NB4 (cell line): ENCODE data around the gene MRPS30.

Source experiments
- DNase-seq: peaks from one replicate; pipeline ENCODE4 v3.0.0; 2010; ENCODE audit warnings: low read depth
- H3K4me3 ChIP-seq: one replicate; pipeline ENCODE4 v1.5.1; 2011; ENCODE audit warnings: mild to moderate bottlenecking, low read depth, low read length, moderate library complexity
- CTCF ChIP-seq: IDR thresholded peaks from one replicate; pipeline ENCODE4 v1.5.1; 2012; ENCODE audit warnings: low read depth, low read length
- MAX ChIP-seq: IDR thresholded peaks from 2 replicates; pipeline ENCODE4 v1.6.1; 2011; ENCODE audit warnings: low read depth, low read length
- MYC ChIP-seq: IDR thresholded peaks from 2 replicates; pipeline ENCODE4 v1.6.1; 2011; ENCODE audit warnings: low read depth, low read length
- POLR2A ChIP-seq: IDR thresholded peaks from 2 replicates; pipeline ENCODE4 v1.6.1; 2011; ENCODE audit warnings: mild to moderate bottlenecking; ENCODE audit not compliant: insufficient read length; ENCODE audit errors: extremely low read depth

The MRPS30 gene

GRCh38 chr5:44794371-44794770 is 14.4 kb upstream of the MRPS30 start:
- TF ChIP-seq POLR2A (no peak), MAX (no peak), MYC (no peak), CTCF (no peak)
- H3K4me3 ChIP-seq: no peak overlapping the region
- DNase-seq: no peak

GRCh38 chr5:44795496-44795895 is 13.3 kb upstream of the MRPS30 start:
- no peak for DNase-seq
- no peak overlapping the region for H3K4me3 ChIP-seq
- TF ChIP-seq CTCF (no peak), MYC (no peak), POLR2A (no peak), MAX (no peak)

GRCh38 chr5:44797841-44798240 is 10.9 kb upstream of the MRPS30 start:
- no peak for DNase-seq
- TF ChIP-seq CTCF (no peak), POLR2A (no peak), MYC (no peak), MAX (no peak)
- H3K4me3 ChIP-seq: no peak overlapping the region

- TF ChIP-seq POLR2A (no peak), CTCF (no peak), MAX (no peak), MYC (no peak)
- H3K4me3 ChIP-seq: no peak overlapping the region
- DNase-seq: no peak
Measured at GRCh38 chr5:44801992-44802391, 6.8 kb upstream of the MRPS30 start.

- DNase-seq: no peak
- TF ChIP-seq MAX (no peak), CTCF (no peak), POLR2A (no peak)
- no peak overlapping the region for H3K4me3 ChIP-seq
Measured at GRCh38 chr5:44806608-44807007, 2.1 kb upstream of the MRPS30 start.

GRCh38 chr5:44807269-44807668 is 1.5 kb upstream of the MRPS30 start:
- TF ChIP-seq CTCF: no peak
- TF ChIP-seq MYC: no peak
- no peak for TF ChIP-seq MAX
- no peak overlapping the region for H3K4me3 ChIP-seq
- no peak for DNase-seq
